ENCODE results near the gene WNT9A. TPM values are rescaled to one million over a fixed set of nuclear protein-coding genes. Genes with fewer than 3 reads are reported as not detected.

Gene WNT9A
- total and polyA plus RNA-seq, 4 donors, result 2.6 to 8.6 (median 4.9) TPM

DNA sequence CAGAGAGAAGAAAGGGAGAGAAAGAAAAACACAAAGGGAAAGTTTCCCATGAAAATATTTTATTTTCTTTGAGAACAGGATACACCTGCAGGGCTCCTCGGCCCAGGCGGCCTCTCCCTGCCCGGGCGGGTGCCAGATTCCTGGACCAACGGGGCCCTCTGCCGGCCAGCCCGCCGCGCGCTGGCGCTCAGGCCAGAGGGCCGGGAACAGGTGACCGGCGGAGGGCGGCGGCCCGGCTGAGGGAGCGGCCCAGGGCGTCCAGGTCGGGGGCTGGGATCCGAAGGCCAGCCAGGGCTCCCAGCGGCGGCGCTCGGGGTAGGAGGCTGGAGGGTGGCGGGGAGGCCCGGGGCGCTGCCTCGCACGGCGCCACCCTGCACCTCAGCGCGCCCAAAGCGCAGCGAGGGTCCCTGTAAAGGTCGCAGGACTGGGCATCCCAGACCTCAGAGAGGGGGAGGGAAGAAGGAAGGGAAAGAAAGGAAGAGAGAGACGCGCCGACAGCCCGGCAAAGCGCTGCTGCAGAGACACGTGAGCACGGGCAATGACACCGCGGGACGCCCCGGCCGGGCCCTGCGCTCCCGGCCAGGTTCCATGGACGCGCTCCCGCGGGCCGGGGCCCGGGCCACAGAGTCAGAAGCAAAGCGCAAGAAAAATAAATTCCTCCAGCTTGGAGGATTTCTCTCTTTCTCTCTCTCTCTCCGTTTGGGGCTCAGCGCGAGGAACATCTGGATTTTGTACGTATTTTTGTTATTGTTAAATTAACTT is 927 bp downstream of the WNT9A start:
- peak; percentile 74 to 77 (median 76) for DNase-seq
- H3K4me1 ChIP-seq (ENCODE audit: control insufficient read depth in 5 of 5, insufficient read depth in 5 of 5, low read length in 5 of 5), result peaks cover 0 to 40% (median 7%) of the 10 kb centered on the region in 5 donors
- no peaks in the 10 kb centered on the region for H3K27me3 ChIP-seq (ENCODE audit: control insufficient read depth in 3 of 3, insufficient read depth in 3 of 3, low read length in 2 of 3)
- WGBS, 2 donors, result 0 to 1% methylated on average over 60 to 61 of the region's 61 CpGs
- H3K27ac ChIP-seq (ENCODE audit: low read depth in 1 of 2, low read length in 1 of 2), result peak overlapping the region in 1 of 2 donors; percentile 68
- peak; percentile 84 for ATAC-seq (ENCODE audit: insufficient read depth, low FRiP score)
- H3K9ac ChIP-seq (ENCODE audit: insufficient read depth in 1 of 2, low read length in 2 of 2), result no peak overlapping the region
- H3K9me3 ChIP-seq (ENCODE audit: control insufficient read depth in 4 of 4, insufficient read depth in 3 of 4, low read length in 3 of 4), result no peaks in the 10 kb centered on the region
- peak overlapping the region; percentile 26 for H3K4me3 ChIP-seq
- TF ChIP-seq, protein P1, sequence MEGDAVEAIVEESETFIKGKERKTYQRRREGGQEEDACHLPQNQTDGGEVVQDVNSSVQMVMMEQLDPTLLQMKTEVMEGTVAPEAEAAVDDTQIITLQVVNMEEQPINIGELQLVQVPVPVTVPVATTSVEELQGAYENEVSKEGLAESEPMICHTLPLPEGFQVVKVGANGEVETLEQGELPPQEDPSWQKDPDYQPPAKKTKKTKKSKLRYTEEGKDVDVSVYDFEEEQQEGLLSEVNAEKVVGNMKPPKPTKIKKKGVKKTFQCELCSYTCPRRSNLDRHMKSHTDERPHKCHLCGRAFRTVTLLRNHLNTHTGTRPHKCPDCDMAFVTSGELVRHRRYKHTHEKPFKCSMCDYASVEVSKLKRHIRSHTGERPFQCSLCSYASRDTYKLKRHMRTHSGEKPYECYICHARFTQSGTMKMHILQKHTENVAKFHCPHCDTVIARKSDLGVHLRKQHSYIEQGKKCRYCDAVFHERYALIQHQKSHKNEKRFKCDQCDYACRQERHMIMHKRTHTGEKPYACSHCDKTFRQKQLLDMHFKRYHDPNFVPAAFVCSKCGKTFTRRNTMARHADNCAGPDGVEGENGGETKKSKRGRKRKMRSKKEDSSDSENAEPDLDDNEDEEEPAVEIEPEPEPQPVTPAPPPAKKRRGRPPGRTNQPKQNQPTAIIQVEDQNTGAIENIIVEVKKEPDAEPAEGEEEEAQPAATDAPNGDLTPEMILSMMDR (IDR thresholded peaks at IDR 0.05; ENCODE audit: control extremely low read depth, extremely low read depth), result peak; percentile 58
- no peaks in the 10 kb centered on the region for H3K36me3 ChIP-seq (ENCODE audit: control insufficient read depth in 4 of 4, insufficient read depth in 4 of 4, low read length in 4 of 4)

- H3K4me1 ChIP-seq (ENCODE audit: control insufficient read depth in 5 of 5, insufficient read depth in 5 of 5, low read length in 5 of 5), result peaks cover 0 to 40% (median 7%) of the 10 kb centered on the region in 5 donors
- TF ChIP-seq, protein P1 (IDR thresholded peaks at IDR 0.05; ENCODE audit: control extremely low read depth, extremely low read depth), result no peak
- H3K27me3 ChIP-seq (ENCODE audit: control insufficient read depth in 3 of 3, insufficient read depth in 3 of 3, low read length in 2 of 3), result no peaks in the 10 kb centered on the region
- WGBS, 2 donors, result 17 to 20% methylated on average over 19 of the region's 19 CpGs
- no peak overlapping the region for H3K4me3 ChIP-seq
- DNase-seq (peak in 2 of 3 donors; percentile 22 to 43), ATAC-seq (ENCODE audit: insufficient read depth, low FRiP score) (peak; percentile 65)
- peak overlapping the region; percentile 30 to 68 for H3K27ac ChIP-seq (ENCODE audit: low read depth in 1 of 2, low read length in 1 of 2)
- H3K9ac ChIP-seq (ENCODE audit: insufficient read depth in 1 of 2, low read length in 2 of 2), result no peak overlapping the region
- no peaks in the 10 kb centered on the region for H3K36me3 ChIP-seq (ENCODE audit: control insufficient read depth in 4 of 4, insufficient read depth in 4 of 4, low read length in 4 of 4)
- no peaks in the 10 kb centered on the region for H3K9me3 ChIP-seq (ENCODE audit: control insufficient read depth in 4 of 4, insufficient read depth in 3 of 4, low read length in 3 of 4)
Measured at GRCh38 chr1:227945891-227946623, 1.7 kb downstream of the WNT9A start.

GRCh38 chr1:227944931-227945890 is 2.5 kb downstream of the WNT9A start:
- no peak for ATAC-seq (ENCODE audit: insufficient read depth, low FRiP score)
- Histone ChIP-seq H3K27me3 (ENCODE audit: control insufficient read depth in 3 of 3, insufficient read depth in 3 of 3, low read length in 2 of 3) (no peaks in the 10 kb centered on the region), H3K4me1 (ENCODE audit: control insufficient read depth in 5 of 5, insufficient read depth in 5 of 5, low read length in 5 of 5) (peaks cover 0 to 40% (median 7%) of the 10 kb centered on the region in 5 donors), H3K4me3 (no peak overlapping the region), H3K27ac (ENCODE audit: low read depth in 1 of 2, low read length in 1 of 2) (peak overlapping the region; percentile 10 to 60), H3K9me3 (ENCODE audit: control insufficient read depth in 4 of 4, insufficient read depth in 3 of 4, low read length in 3 of 4) (no peaks in the 10 kb centered on the region), H3K9ac (ENCODE audit: insufficient read depth in 1 of 2, low read length in 2 of 2) (no peak overlapping the region), H3K36me3 (ENCODE audit: control insufficient read depth in 4 of 4, insufficient read depth in 4 of 4, low read length in 4 of 4) (no peaks in the 10 kb centered on the region)
- DNase-seq, result peak in 2 of 3 donors; percentile 25 to 42
- 83 to 86% methylated on average over 17 to 18 of the region's 18 CpGs for WGBS, 2 donors
- TF ChIP-seq, protein P1 (IDR thresholded peaks at IDR 0.05; ENCODE audit: control extremely low read depth, extremely low read depth), result no peak

Data from lung (tissue), 12 donors.